Chondrocyte (in vitro differentiated cells): ENCODE results near the gene AJAP1. TPM values are rescaled to one million over a fixed set of nuclear protein-coding genes. Genes with fewer than 3 reads are reported as not detected.

Source experiments
- DNase-seq: peaks from one replicate; pipeline ENCODE4 v3.0.0; 2021; ENCODE audit warnings: mixed read lengths, low spot score
- H3K27ac Mint-ChIP-seq: one replicate; pipeline ENCODE4 v1.8.0; 2021; ENCODE audit warnings: mild to moderate bottlenecking, moderate library complexity, mixed read lengths; ENCODE audit not compliant: unreplicated experiment
- H3K27me3 Mint-ChIP-seq: 2 replicates; pipeline ENCODE4 v1.8.0; 2021; ENCODE audit warnings: low read depth, mixed read lengths
- H3K36me3 Mint-ChIP-seq: 2 replicates; pipeline ENCODE4 v1.8.0; 2021; ENCODE audit warnings: low read depth, mixed read lengths
- H3K4me1 Mint-ChIP-seq: 2 replicates; pipeline ENCODE4 v1.8.0; 2021; ENCODE audit warnings: low read depth, mild to moderate bottlenecking, mixed read lengths
- H3K4me3 Mint-ChIP-seq: one replicate; pipeline ENCODE4 v1.8.0; 2021; ENCODE audit warnings: mild to moderate bottlenecking, moderate library complexity, mixed read lengths; ENCODE audit not compliant: unreplicated experiment
- H3K9me3 Mint-ChIP-seq: 2 replicates; pipeline ENCODE4 v1.8.0; 2021; ENCODE audit warnings: low read depth, mixed read lengths
- total RNA-seq: library from RNA; stranded (reverse); gene quantifications from 3 replicates; pipeline ENCODE4 v1.2.1, GENCODE V29; 2021
- TF ChIP-seq, protein P1 (sequence below): fragments of 200-600 bp; sonication (generic); IDR thresholded peaks from 2 replicates; pipeline ENCODE4 v1.5.0; 2021; ENCODE audit warnings: antibody characterized with exemption, mild to moderate bottlenecking, moderate library complexity

The AJAP1 gene
- total RNA-seq, 1 donor from 2014 or later: not detected

DNA sequence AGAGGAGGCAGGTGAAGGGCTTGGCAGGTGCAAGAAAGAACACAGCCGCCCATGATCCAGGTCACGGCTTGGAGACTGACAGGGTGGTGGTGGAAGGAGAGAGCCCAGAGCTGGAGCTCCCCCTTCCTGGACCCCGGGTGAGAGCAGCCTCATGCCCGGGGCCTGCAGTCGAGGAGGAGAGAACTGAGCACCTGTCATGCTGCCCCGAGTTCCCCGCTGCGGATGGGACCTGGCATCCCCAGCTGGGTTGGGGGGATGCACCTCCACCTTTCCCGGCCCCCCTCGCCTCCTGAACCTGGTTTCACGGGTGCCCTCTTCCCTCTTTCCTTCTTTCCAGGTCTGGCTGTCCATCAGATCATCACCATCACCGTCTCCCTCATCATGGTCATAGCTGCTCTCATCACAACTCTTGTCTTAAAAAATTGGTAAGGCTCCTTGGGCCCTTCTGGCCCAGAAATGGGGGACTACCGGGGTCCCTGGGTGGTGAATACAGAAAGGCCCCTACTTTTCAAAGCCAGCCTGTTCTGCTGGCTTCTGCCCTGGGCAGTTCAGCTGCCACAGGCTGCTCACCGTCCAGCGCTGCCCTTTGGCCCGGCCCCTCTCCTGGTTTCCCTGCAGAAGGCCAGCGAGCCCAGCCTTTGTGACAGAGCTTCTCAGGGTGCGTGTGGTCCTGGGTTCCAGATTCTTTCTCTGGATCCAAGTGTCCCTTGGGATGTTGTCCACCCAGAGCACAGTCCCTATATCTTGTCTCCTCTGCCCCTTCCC is 115.3 kb downstream of the AJAP1 start:
- peak; percentile 83 for DNase-seq
- TF ChIP-seq, protein P1, sequence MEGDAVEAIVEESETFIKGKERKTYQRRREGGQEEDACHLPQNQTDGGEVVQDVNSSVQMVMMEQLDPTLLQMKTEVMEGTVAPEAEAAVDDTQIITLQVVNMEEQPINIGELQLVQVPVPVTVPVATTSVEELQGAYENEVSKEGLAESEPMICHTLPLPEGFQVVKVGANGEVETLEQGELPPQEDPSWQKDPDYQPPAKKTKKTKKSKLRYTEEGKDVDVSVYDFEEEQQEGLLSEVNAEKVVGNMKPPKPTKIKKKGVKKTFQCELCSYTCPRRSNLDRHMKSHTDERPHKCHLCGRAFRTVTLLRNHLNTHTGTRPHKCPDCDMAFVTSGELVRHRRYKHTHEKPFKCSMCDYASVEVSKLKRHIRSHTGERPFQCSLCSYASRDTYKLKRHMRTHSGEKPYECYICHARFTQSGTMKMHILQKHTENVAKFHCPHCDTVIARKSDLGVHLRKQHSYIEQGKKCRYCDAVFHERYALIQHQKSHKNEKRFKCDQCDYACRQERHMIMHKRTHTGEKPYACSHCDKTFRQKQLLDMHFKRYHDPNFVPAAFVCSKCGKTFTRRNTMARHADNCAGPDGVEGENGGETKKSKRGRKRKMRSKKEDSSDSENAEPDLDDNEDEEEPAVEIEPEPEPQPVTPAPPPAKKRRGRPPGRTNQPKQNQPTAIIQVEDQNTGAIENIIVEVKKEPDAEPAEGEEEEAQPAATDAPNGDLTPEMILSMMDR: no peak
- H3K9me3 Mint-ChIP-seq: peaks cover 8% of the 10 kb centered on the region
- no peaks in the 10 kb centered on the region for H3K36me3 Mint-ChIP-seq
- H3K27ac Mint-ChIP-seq: no peak overlapping the region
- no peak overlapping the region for H3K4me3 Mint-ChIP-seq
- no peaks in the 10 kb centered on the region for H3K4me1 Mint-ChIP-seq
- no peaks in the 10 kb centered on the region for H3K27me3 Mint-ChIP-seq

DNA sequence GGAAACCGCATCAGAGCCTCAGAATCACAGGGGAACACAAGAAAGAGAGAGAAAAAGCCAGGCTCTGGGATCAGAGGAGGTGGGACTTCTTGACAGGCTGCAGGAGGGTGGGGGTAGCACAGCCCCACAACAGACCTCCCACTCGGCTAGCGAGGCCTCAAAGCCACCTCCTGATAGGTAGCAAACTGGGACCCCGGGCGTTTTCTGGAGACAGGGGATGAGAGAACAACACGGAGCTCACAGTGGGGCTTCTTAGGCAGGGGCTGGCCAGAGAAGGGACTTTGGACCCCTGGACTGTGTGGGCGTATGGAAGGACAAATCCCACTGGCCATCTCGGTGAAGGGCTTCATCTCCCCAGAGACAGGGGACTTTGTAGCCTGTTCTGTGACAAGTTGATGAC is 116.3 kb downstream of the AJAP1 start:
- no peaks in the 10 kb centered on the region for H3K36me3 Mint-ChIP-seq
- H3K27ac Mint-ChIP-seq: no peak overlapping the region
- no peaks in the 10 kb centered on the region for H3K4me1 Mint-ChIP-seq
- H3K9me3 Mint-ChIP-seq: peaks cover 12% of the 10 kb centered on the region
- TF ChIP-seq, protein P1: no peak
- H3K4me3 Mint-ChIP-seq: no peak overlapping the region
- DNase-seq: peak; percentile 54
- H3K27me3 Mint-ChIP-seq: no peaks in the 10 kb centered on the region

DNA sequence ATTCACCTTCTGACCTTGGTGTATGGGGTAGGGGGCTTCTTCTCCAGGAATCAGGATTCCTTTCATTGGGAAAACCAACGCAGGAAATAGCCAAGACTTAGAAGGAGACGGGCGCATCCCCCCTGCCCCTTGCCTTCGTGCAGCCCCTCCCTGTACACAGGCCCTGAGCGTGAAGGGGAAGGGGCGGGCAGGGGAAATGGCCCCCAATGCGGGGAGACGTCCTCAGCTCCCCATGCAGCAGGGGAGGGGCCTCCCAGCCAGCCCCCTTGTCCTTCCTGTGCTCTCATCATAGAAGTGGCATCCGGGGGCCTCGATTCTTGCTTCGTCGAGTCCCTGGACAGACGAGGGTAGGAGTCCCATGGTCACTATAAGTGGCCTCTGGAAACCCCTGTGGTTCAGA is 116.9 kb downstream of the AJAP1 start:
- Mint-ChIP-seq H3K27me3 (no peaks in the 10 kb centered on the region), H3K4me1 (no peaks in the 10 kb centered on the region), H3K4me3 (no peak overlapping the region), H3K27ac (no peak overlapping the region), H3K9me3 (peaks cover 9% of the 10 kb centered on the region), H3K36me3 (no peaks in the 10 kb centered on the region)
- peak; percentile 81 for DNase-seq
- TF ChIP-seq, protein P1: no peak

DNA sequence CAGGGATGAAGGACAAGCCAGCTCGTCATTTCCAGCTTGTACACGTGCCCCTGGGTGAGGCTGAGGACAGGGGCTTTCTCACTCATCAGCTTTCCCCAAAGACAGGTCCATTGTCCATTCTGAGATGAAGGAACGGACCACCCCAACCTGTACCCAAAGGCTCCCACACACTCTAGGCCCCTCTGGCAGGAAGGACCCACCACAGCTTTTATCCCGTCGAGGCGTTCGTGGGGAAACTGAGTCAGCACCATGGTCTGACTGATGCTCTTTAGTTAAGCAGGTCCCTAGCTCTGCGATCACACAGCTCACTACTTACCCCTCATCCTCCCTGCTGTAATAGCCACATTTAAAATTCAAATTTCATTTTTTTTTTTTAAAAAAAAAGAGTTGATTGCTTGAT is 117.3 kb downstream of the AJAP1 start:
- DNase-seq: no peak
- H3K36me3 Mint-ChIP-seq: no peaks in the 10 kb centered on the region
- H3K4me3 Mint-ChIP-seq: no peak overlapping the region
- no peaks in the 10 kb centered on the region for H3K27me3 Mint-ChIP-seq
- H3K4me1 Mint-ChIP-seq: no peaks in the 10 kb centered on the region
- peaks cover 8% of the 10 kb centered on the region for H3K9me3 Mint-ChIP-seq
- no peak overlapping the region for H3K27ac Mint-ChIP-seq
- TF ChIP-seq, protein P1: no peak

DNA sequence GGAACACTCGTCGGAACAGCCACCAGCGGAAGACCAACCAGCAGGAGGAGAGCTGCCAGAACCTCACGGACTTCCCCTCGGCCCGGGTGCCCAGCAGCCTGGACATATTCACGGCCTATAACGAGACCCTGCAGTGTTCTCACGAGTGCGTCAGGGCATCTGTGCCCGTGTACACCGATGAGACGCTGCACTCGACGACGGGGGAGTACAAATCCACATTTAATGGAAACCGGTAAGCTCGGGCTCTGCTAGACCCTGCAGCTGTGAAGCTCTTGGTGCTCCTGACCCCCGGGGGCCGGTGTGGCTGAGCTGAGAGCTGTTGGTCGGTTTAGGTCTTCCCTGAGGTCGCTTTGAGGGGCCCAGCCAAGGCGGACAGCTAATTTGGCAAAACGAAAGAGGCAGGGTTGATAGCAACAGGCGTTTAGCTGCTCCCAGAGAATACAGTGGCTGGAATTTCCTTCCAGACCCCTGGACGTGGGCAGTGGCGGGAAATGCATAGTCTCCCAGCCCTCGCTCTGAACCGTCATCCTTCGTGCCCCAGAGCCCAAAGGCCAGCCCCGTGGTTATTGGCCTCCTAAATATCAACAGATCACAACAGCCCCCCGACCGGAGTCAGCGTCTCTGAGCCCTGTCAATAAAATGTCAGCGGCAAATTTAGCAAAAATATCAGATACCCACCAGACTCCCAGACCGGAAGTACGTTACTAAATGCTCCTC is 118.0 kb downstream of the AJAP1 start:
- Mint-ChIP-seq H3K4me1 (no peaks in the 10 kb centered on the region), H3K36me3 (no peaks in the 10 kb centered on the region), H3K27ac (no peak overlapping the region), H3K27me3 (no peaks in the 10 kb centered on the region), H3K9me3 (peaks cover 8% of the 10 kb centered on the region), H3K4me3 (no peak overlapping the region)
- DNase-seq: peak; percentile 79
- TF ChIP-seq, protein P1: no peak
